GM23338 (cell line): ENCODE data around the gene MKKS. TPM values are rescaled to one million over a fixed set of nuclear protein-coding genes. Genes with fewer than 3 reads are reported as not detected.
A peak's percentile ranks its signal among the peaks of the same experiment; 100 is the strongest.

Experiments used
- ATAC-seq: fragments of 200-7000 bp; cut with Tn5 transposase; 3 replicates; pipeline ENCODE4 v1.9.1; 2020
- DNase-seq: peaks from one replicate; pipeline ENCODE4 v3.0.0-alpha.2; 2015; ENCODE audit warnings: low spot score
- H2AFZ ChIP-seq: fragments of 200-600 bp; sonication (generic); 2 replicates; pipeline ENCODE4 v1.8.0; 2016; ENCODE audit warnings: antibody characterized with exemption, mild to moderate bottlenecking, moderate library complexity
- H3F3A ChIP-seq: fragments of 200-600 bp; sonication (generic); replicated peaks from 2 replicates; pipeline ENCODE4 v1.8.0; 2017; ENCODE audit warnings: antibody characterized with exemption, mixed run types, low read depth
- H3K27ac ChIP-seq: fragments of 200-600 bp; sonication (generic); 2 replicates; pipeline ENCODE4 v1.6.1; 2016; ENCODE audit warnings: low read depth
- H3K27me3 ChIP-seq: fragments of 200-600 bp; sonication (generic); 2 replicates; pipeline ENCODE4 v1.8.0; 2016; ENCODE audit warnings: mild to moderate bottlenecking, mixed run types, moderate library complexity; ENCODE audit not compliant: insufficient read depth
- H3K36me3 ChIP-seq: fragments of 200-600 bp; sonication (generic); 2 replicates; pipeline ENCODE4 v1.8.0; 2016; ENCODE audit warnings: mild to moderate bottlenecking; ENCODE audit not compliant: insufficient read depth
- H3K4me1 ChIP-seq: fragments of 200-600 bp; sonication (generic); 2 replicates; pipeline ENCODE4 v1.8.0; 2016; ENCODE audit warnings: mild to moderate bottlenecking, moderate library complexity; ENCODE audit not compliant: insufficient read depth
- H3K4me2 ChIP-seq: fragments of 200-600 bp; sonication (generic); 2 replicates; pipeline ENCODE4 v1.7.1; 2017; ENCODE audit warnings: mixed run types
- H3K4me3 ChIP-seq: fragments of 200-600 bp; sonication (generic); 2 replicates; pipeline ENCODE4 v1.6.1; 2016; ENCODE audit warnings: mixed run types
- H3K79me2 ChIP-seq: fragments of 200-600 bp; sonication (generic); replicated peaks from 2 replicates; pipeline ENCODE4 v1.8.0; 2017; ENCODE audit warnings: mild to moderate bottlenecking; ENCODE audit not compliant: insufficient read depth
- H3K9me2 ChIP-seq: fragments of 200-600 bp; sonication (generic); 2 replicates; pipeline ENCODE4 v1.8.0; 2017; ENCODE audit not compliant: insufficient read depth
- H4K20me1 ChIP-seq: fragments of 200-600 bp; sonication (generic); replicated peaks from 2 replicates; pipeline ENCODE4 v1.8.0; 2017; ENCODE audit warnings: mild to moderate bottlenecking; ENCODE audit not compliant: insufficient read depth
- H3K27ac Mint-ChIP-seq: 2 replicates; pipeline ENCODE4 v1.8.0; 2020; ENCODE audit warnings: inconsistent platforms, mild to moderate bottlenecking, moderate library complexity, mixed read lengths
- H3K27me3 Mint-ChIP-seq: 3 replicates; pipeline ENCODE4 v1.8.0; 2022; ENCODE audit warnings: low read depth, mild to moderate bottlenecking, moderate library complexity, mixed read lengths, inconsistent platforms; ENCODE audit not compliant: insufficient read depth, poor library complexity
- H3K36me3 Mint-ChIP-seq: 3 replicates; pipeline ENCODE4 v1.8.0; 2021; ENCODE audit warnings: low read depth, mild to moderate bottlenecking, inconsistent platforms, moderate library complexity, mixed read lengths
- H3K4me1 Mint-ChIP-seq: 3 replicates; pipeline ENCODE4 v1.8.0; 2020; ENCODE audit warnings: mild to moderate bottlenecking, inconsistent platforms, mixed read lengths
- H3K4me3 Mint-ChIP-seq: 3 replicates; pipeline ENCODE4 v1.8.0; 2021; ENCODE audit warnings: moderate library complexity, mild to moderate bottlenecking, inconsistent platforms, mixed read lengths
- H3K9me3 Mint-ChIP-seq: 3 replicates; pipeline ENCODE4 v1.8.0; 2020; ENCODE audit warnings: moderate library complexity, mild to moderate bottlenecking, inconsistent platforms, mixed read lengths
- CREB1 ChIP-seq: fragments of 250-450 bp; sonication (Bioruptor Pico); IDR thresholded peaks from 2 replicates; pipeline ENCODE4 v1.5.0; 2020; ENCODE audit warnings: low read depth, mild to moderate bottlenecking, moderate library complexity
- EZH2 ChIP-seq: fragments of 200-600 bp; sonication (generic); IDR thresholded peaks from one replicate; pipeline ENCODE4 v1.8.0; 2017; ENCODE audit warnings: antibody characterized with exemption, mild to moderate bottlenecking, low read depth; ENCODE audit not compliant: unreplicated experiment
- EZH2phosphoT487 ChIP-seq: fragments of 200-600 bp; sonication (generic); IDR thresholded peaks from one replicate; pipeline ENCODE4 v1.8.1; 2018; ENCODE audit warnings: antibody characterized with exemption; ENCODE audit not compliant: unreplicated experiment
- JUNB ChIP-seq: IDR thresholded peaks from one replicate; pipeline ENCODE4 v1.6.1; 2016; ENCODE audit warnings: antibody characterized with exemption; ENCODE audit not compliant: unreplicated experiment
- NANOG ChIP-seq: IDR thresholded peaks from 2 replicates; pipeline ENCODE4 v1.6.1; 2016; ENCODE audit warnings: antibody characterized with exemption, borderline replicate concordance
- POLR2AphosphoS5 ChIP-seq: IDR thresholded peaks from 2 replicates; pipeline ENCODE4 v1.6.1; 2016; ENCODE audit warnings: antibody characterized with exemption, low read depth
- STAT1 ChIP-seq: IDR thresholded peaks from one replicate; pipeline ENCODE4 v1.6.1; 2016; ENCODE audit warnings: antibody characterized with exemption; ENCODE audit not compliant: unreplicated experiment
- ZNF114 ChIP-seq: fragments of 250-450 bp; sonication (Bioruptor Pico); IDR thresholded peaks from 2 replicates; pipeline ENCODE4 v1.5.0; 2020; ENCODE audit warnings: mild to moderate bottlenecking, moderate library complexity
- ZNF331 ChIP-seq: fragments of 250-450 bp; sonication (Bioruptor Pico); IDR thresholded peaks from 2 replicates; pipeline ENCODE4 v1.5.0; 2020; ENCODE audit warnings: low read depth, mild to moderate bottlenecking, moderate library complexity
- polyA plus RNA-seq: library from polyadenylated mRNA; unstranded; fragments of >200 nt; fragmentation: Nextera tagmentation; extraction: Ambion mirVana; gene quantifications from 2 replicates; pipeline ENCODE4 v1.2.1, GENCODE V29; 2016
- total RNA-seq: library from RNA; depleted of rRNA; stranded (reverse); fragments of >200 nt; shearing (Covaris generic); gene quantifications from 2 replicates; pipeline ENCODE4 v1.2.3, GENCODE V29; 2014
- TF ChIP-seq, protein P1 (sequence below): IDR thresholded peaks from one replicate; pipeline ENCODE4 v1.6.1; 2018; ENCODE audit warnings: antibody characterized with exemption; ENCODE audit not compliant: unreplicated experiment
- TF ChIP-seq, protein P2 (sequence below): fragments of 250-450 bp; sonication (Bioruptor Pico); IDR thresholded peaks from 2 replicates; pipeline ENCODE4 v1.5.0; 2020; ENCODE audit warnings: mild to moderate bottlenecking, moderate library complexity
- TF ChIP-seq, protein P3 (sequence below): IDR thresholded peaks from 2 replicates; pipeline ENCODE4 v1.6.1; 2016; ENCODE audit warnings: antibody characterized with exemption
- TF ChIP-seq, protein P4 (sequence below), 2 experiments: fragments of 200-600 bp in 1 of 2; sonication (generic) in 1 of 2; conservative IDR thresholded peaks; 2 replicates each; pipeline versions ENCODE4 v1.5.1 to v1.6.1; 2016 to 2017; ENCODE audit warnings: antibody characterized with exemption in 2 of 2, low read depth in 2 of 2, mild to moderate bottlenecking in 2 of 2, moderate library complexity in 1 of 2

The MKKS gene
- total and polyA plus RNA-seq, 2 experiments from 2014 or later, result 13.4 to 16.7 TPM

DNA sequence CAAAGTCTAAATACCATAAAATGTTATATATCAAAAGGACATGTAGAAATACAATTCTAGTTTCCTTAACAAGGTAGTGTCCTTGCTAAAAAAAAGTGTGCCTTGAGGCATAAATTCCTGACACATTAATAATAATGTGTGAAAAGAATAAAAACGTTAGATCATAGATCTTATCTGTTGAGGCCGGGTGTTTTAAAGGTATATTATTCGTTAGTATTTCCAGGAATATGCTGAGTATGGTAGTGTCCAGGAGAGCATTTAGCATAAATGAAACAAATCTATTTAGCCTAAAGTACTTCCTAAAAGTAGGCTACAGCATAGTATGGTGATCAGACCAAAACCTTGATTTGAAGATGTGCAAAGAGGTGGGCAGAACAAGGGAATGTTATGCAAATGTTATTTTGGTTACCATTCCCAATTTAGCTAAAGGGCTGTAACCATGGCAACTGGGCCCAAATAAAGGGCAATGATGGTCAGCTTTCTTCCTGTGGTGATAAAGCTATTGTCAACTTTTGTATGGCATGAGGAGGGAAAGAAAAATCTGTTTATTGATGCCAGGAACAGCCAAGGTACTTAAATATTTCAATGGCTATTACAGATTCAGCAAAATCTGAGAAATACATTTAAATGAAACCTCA lies 18.9 kb downstream of the MKKS start:
- Histone ChIP-seq H3F3A (no peaks in the 10 kb centered on the region), H4K20me1 (no peaks in the 10 kb centered on the region), H3K9me2 (no peaks in the 10 kb centered on the region), H3K4me3 (no peak overlapping the region), H3K79me2 (peaks cover 17% of the 10 kb centered on the region), H2AFZ (no peak overlapping the region), H3K36me3 (no peaks in the 10 kb centered on the region; the same call in none of the 2 replicates), H3K4me1 (0 out of 2 replicates have a peak, but pooled peaks cover 1% of the 10 kb centered on the region), H3K27me3 (no peaks in the 10 kb centered on the region), H3K4me2 (no peak overlapping the region), H3K27ac (0 out of 2 replicates have a peak overlapping the region, but pooled peaks have one; percentile 5)
- TF ChIP-seq JUNB (no peak), NANOG (no peak), POLR2AphosphoS5 (no peak), STAT1 (no peak), EZH2phosphoT487 (no peak), CREB1 (CRISPR knock-in tag) (no peak), ZNF114 (CRISPR knock-in tag) (no peak), EZH2 (no peak), ZNF331 (no peak)
- TF ChIP-seq, protein P1, sequence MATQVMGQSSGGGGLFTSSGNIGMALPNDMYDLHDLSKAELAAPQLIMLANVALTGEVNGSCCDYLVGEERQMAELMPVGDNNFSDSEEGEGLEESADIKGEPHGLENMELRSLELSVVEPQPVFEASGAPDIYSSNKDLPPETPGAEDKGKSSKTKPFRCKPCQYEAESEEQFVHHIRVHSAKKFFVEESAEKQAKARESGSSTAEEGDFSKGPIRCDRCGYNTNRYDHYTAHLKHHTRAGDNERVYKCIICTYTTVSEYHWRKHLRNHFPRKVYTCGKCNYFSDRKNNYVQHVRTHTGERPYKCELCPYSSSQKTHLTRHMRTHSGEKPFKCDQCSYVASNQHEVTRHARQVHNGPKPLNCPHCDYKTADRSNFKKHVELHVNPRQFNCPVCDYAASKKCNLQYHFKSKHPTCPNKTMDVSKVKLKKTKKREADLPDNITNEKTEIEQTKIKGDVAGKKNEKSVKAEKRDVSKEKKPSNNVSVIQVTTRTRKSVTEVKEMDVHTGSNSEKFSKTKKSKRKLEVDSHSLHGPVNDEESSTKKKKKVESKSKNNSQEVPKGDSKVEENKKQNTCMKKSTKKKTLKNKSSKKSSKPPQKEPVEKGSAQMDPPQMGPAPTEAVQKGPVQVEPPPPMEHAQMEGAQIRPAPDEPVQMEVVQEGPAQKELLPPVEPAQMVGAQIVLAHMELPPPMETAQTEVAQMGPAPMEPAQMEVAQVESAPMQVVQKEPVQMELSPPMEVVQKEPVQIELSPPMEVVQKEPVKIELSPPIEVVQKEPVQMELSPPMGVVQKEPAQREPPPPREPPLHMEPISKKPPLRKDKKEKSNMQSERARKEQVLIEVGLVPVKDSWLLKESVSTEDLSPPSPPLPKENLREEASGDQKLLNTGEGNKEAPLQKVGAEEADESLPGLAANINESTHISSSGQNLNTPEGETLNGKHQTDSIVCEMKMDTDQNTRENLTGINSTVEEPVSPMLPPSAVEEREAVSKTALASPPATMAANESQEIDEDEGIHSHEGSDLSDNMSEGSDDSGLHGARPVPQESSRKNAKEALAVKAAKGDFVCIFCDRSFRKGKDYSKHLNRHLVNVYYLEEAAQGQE, result no peak
- TF ChIP-seq, protein P2, sequence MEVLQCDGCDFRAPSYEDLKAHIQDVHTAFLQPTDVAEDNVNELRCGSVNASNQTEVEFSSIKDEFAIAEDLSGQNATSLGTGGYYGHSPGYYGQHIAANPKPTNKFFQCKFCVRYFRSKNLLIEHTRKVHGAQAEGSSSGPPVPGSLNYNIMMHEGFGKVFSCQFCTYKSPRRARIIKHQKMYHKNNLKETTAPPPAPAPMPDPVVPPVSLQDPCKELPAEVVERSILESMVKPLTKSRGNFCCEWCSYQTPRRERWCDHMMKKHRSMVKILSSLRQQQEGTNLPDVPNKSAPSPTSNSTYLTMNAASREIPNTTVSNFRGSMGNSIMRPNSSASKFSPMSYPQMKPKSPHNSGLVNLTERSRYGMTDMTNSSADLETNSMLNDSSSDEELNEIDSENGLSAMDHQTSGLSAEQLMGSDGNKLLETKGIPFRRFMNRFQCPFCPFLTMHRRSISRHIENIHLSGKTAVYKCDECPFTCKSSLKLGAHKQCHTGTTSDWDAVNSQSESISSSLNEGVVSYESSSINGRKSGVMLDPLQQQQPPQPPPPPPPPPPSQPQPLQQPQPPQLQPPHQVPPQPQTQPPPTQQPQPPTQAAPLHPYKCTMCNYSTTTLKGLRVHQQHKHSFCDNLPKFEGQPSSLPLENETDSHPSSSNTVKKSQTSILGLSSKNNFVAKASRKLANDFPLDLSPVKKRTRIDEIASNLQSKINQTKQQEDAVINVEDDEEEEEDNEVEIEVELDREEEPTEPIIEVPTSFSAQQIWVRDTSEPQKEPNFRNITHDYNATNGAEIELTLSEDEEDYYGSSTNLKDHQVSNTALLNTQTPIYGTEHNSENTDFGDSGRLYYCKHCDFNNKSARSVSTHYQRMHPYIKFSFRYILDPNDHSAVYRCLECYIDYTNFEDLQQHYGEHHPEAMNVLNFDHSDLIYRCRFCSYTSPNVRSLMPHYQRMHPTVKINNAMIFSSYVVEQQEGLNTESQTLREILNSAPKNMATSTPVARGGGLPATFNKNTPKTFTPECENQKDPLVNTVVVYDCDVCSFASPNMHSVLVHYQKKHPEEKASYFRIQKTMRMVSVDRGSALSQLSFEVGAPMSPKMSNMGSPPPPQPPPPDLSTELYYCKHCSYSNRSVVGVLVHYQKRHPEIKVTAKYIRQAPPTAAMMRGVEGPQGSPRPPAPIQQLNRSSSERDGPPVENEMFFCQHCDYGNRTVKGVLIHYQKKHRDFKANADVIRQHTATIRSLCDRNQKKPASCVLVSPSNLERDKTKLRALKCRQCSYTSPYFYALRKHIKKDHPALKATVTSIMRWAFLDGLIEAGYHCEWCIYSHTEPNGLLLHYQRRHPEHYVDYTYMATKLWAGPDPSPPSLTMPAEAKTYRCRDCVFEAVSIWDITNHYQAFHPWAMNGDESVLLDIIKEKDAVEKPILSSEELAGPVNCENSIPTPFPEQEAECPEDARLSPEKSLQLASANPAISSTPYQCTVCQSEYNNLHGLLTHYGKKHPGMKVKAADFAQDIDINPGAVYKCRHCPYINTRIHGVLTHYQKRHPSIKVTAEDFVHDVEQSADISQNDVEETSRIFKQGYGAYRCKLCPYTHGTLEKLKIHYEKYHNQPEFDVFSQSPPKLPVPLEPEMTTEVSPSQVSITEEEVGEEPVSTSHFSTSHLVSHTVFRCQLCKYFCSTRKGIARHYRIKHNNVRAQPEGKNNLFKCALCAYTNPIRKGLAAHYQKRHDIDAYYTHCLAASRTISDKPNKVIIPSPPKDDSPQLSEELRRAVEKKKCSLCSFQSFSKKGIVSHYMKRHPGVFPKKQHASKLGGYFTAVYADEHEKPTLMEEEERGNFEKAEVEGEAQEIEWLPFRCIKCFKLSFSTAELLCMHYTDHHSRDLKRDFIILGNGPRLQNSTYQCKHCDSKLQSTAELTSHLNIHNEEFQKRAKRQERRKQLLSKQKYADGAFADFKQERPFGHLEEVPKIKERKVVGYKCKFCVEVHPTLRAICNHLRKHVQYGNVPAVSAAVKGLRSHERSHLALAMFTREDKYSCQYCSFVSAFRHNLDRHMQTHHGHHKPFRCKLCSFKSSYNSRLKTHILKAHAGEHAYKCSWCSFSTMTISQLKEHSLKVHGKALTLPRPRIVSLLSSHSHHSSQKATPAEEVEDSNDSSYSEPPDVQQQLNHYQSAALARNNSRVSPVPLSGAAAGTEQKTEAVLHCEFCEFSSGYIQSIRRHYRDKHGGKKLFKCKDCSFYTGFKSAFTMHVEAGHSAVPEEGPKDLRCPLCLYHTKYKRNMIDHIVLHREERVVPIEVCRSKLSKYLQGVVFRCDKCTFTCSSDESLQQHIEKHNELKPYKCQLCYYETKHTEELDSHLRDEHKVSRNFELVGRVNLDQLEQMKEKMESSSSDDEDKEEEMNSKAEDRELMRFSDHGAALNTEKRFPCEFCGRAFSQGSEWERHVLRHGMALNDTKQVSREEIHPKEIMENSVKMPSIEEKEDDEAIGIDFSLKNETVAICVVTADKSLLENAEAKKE (CRISPR knock-in tag), result no peak
- TF ChIP-seq, protein P3, sequence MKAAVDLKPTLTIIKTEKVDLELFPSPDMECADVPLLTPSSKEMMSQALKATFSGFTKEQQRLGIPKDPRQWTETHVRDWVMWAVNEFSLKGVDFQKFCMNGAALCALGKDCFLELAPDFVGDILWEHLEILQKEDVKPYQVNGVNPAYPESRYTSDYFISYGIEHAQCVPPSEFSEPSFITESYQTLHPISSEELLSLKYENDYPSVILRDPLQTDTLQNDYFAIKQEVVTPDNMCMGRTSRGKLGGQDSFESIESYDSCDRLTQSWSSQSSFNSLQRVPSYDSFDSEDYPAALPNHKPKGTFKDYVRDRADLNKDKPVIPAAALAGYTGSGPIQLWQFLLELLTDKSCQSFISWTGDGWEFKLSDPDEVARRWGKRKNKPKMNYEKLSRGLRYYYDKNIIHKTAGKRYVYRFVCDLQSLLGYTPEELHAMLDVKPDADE, result no peak
- TF ChIP-seq, protein P4, sequence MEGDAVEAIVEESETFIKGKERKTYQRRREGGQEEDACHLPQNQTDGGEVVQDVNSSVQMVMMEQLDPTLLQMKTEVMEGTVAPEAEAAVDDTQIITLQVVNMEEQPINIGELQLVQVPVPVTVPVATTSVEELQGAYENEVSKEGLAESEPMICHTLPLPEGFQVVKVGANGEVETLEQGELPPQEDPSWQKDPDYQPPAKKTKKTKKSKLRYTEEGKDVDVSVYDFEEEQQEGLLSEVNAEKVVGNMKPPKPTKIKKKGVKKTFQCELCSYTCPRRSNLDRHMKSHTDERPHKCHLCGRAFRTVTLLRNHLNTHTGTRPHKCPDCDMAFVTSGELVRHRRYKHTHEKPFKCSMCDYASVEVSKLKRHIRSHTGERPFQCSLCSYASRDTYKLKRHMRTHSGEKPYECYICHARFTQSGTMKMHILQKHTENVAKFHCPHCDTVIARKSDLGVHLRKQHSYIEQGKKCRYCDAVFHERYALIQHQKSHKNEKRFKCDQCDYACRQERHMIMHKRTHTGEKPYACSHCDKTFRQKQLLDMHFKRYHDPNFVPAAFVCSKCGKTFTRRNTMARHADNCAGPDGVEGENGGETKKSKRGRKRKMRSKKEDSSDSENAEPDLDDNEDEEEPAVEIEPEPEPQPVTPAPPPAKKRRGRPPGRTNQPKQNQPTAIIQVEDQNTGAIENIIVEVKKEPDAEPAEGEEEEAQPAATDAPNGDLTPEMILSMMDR (conservative IDR thresholded peaks at IDR 0.05; ENCODE audit: low read depth in 2 of 2), result no peak
- peaks cover 2% of the 10 kb centered on the region for H3K27me3 Mint-ChIP-seq
- no peak overlapping the region for H3K4me3 Mint-ChIP-seq
- no peak for ATAC-seq
- peak overlapping the region; percentile 13; the same call in 1 of the 2 replicates for H3K27ac Mint-ChIP-seq
- H3K9me3 Mint-ChIP-seq, result no peaks in the 10 kb centered on the region
- H3K36me3 Mint-ChIP-seq, result peaks cover 16% of the 10 kb centered on the region
- peaks cover 16% of the 10 kb centered on the region; the same call in 2 of the 3 replicates for H3K4me1 Mint-ChIP-seq
- DNase-seq, result peak; percentile 68
